Endothelial cell of umbilical vein (primary cell): ENCODE measurements around the gene NAA60. TPM values are rescaled to one million over a fixed set of nuclear protein-coding genes. Genes with fewer than 3 reads are reported as not detected.

Experiments used
- BruUV-seq: library from RNA; stranded (reverse); fragments of 400-500 nt; replicated peaks from 2 replicates; lab custom pipeline; 2021; lab: Mats Ljungman, UMichigan
- CTCF ChIA-PET: fragments of 300-600, 350-600 bp; sonication (Branson Sonifier 250); formaldehyde crosslinking; loops from one replicate; lab custom pipeline; 2021; ENCODE audit warnings: antibody characterized with exemption, inconsistent platforms; lab: Charles Lee
- POLR2A ChIA-PET: fragments of 300-600, 350-600 bp; sonication (Branson Sonifier 250); formaldehyde crosslinking; loops from one replicate; lab custom pipeline; 2021; ENCODE audit warnings: antibody characterized with exemption, inconsistent platforms; lab: Charles Lee
- DNase-seq: peaks from one replicate; pipeline ENCODE4 v3.0.0-alpha.2; 2011; ENCODE audit warnings: low read depth, low spot score
- FAIRE-seq: peaks from 2 replicates; lab custom pipeline; 2011; peaks lifted over from hg19 to GRCh38; lab: Jason Lieb, UNC
- H2AFZ ChIP-seq: 2 replicates; pipeline ENCODE4 v1.6.0; 2012; ENCODE audit warnings: low read depth, low read length, control low read depth, inconsistent platforms
- H3K27ac ChIP-seq: 2 replicates; pipeline ENCODE4 v1.5.1; 2011; ENCODE audit warnings: low read depth, mild to moderate bottlenecking, control low read depth, low read length, moderate library complexity; ENCODE audit not compliant: insufficient read depth
- H3K27me3 ChIP-seq, 2 experiments: 2 replicates each; pipeline versions ENCODE4 v1.6.0 to v1.6.1; 2011; ENCODE audit warnings: low read length in 2 of 2, mixed read lengths in 1 of 2; ENCODE audit not compliant: control insufficient read depth in 2 of 2, insufficient read depth in 2 of 2
- H3K36me3 ChIP-seq, 2 experiments: 2 replicates in 1 of 2; 3 replicates in 1 of 2; pipeline ENCODE4 v1.5.1; 2011; ENCODE audit warnings: low read length in 2 of 2, mild to moderate bottlenecking in 1 of 2, moderate library complexity in 1 of 2; ENCODE audit not compliant: control insufficient read depth in 2 of 2, insufficient read depth in 2 of 2; ENCODE audit errors: extremely low read depth in 1 of 2
- H3K4me1 ChIP-seq: 3 replicates; pipeline ENCODE4 v1.5.1; 2011; ENCODE audit warnings: mild to moderate bottlenecking, low read length; ENCODE audit not compliant: control insufficient read depth, insufficient read depth; ENCODE audit errors: extremely low read depth
- H3K4me2 ChIP-seq: 2 replicates; pipeline ENCODE4 v1.6.1; 2011; ENCODE audit warnings: low read length, control low read depth, mixed read lengths; ENCODE audit not compliant: insufficient read depth
- H3K4me3 ChIP-seq, 3 experiments: fragments of 200-600 bp in 1 of 3; sonication (generic), shearing (Covaris generic) in 1 of 3; replicated peaks in 1 of 3; 2 replicates each; pipeline ENCODE4 v1.5.1; 2011 to 2016; ENCODE audit warnings: control low read depth in 3 of 3, low read length in 3 of 3, mild to moderate bottlenecking in 2 of 3, inconsistent platforms in 1 of 3, low read depth in 1 of 3, moderate library complexity in 1 of 3; ENCODE audit not compliant: insufficient read depth in 1 of 3
- H3K79me2 ChIP-seq: 2 replicates; pipeline ENCODE4 v1.6.0; 2012; ENCODE audit warnings: low read length, inconsistent platforms; ENCODE audit not compliant: control insufficient read depth, insufficient read depth
- H3K9ac ChIP-seq: replicated peaks from 2 replicates; pipeline ENCODE3; 2011; ENCODE audit warnings: low read length, control low read depth; ENCODE audit not compliant: insufficient read depth; ENCODE audit errors: extremely low read depth
- H3K9me1 ChIP-seq: replicated peaks from 3 replicates; pipeline ENCODE4 v1.6.0; 2011; ENCODE audit warnings: mild to moderate bottlenecking, low read length; ENCODE audit not compliant: control insufficient read depth, insufficient read depth; ENCODE audit errors: extremely low read depth
- H3K9me3 ChIP-seq: replicated peaks from 2 replicates; pipeline ENCODE4 v1.5.1; 2012; ENCODE audit warnings: low read length, inconsistent platforms; ENCODE audit not compliant: control insufficient read depth, insufficient read depth
- H4K20me1 ChIP-seq: replicated peaks from 2 replicates; pipeline ENCODE3; 2011; ENCODE audit warnings: mild to moderate bottlenecking, low read length; ENCODE audit not compliant: control insufficient read depth, insufficient read depth; ENCODE audit errors: extremely low read depth
- CTCF ChIP-seq, 2 donors: IDR thresholded peaks; 1 replicate in 1 of 2; 2 replicates in 1 of 2; pipeline ENCODE4 v1.5.1; 2011; ENCODE audit warnings: low read length in 2 of 2, mild to moderate bottlenecking in 2 of 2, moderate library complexity in 2 of 2, control low read depth in 1 of 2, inconsistent platforms in 1 of 2, low read depth in 1 of 2; ENCODE audit not compliant: insufficient read depth in 1 of 2; ENCODE audit errors: extremely low read depth in 1 of 2
- EZH2 ChIP-seq: IDR thresholded peaks from 2 replicates; pipeline ENCODE4 v1.6.1; 2012; ENCODE audit warnings: borderline replicate concordance, low read depth, mild to moderate bottlenecking, moderate library complexity, low read length, inconsistent platforms; ENCODE audit not compliant: severe bottlenecking
- FOS ChIP-seq: IDR thresholded peaks from 2 replicates; pipeline ENCODE4 v1.6.1; 2011; ENCODE audit warnings: mild to moderate bottlenecking, low read length, moderate library complexity, borderline replicate concordance; ENCODE audit not compliant: insufficient read depth
- GATA2 ChIP-seq: IDR thresholded peaks from 2 replicates; pipeline ENCODE4 v1.7.0; 2011; ENCODE audit warnings: low read depth, mild to moderate bottlenecking, moderate library complexity, mixed read lengths, low read length; ENCODE audit not compliant: insufficient read length, insufficient read depth
- JUN ChIP-seq: IDR thresholded peaks from 2 replicates; pipeline ENCODE4 v1.6.1; 2011; ENCODE audit warnings: borderline replicate concordance, low read depth; ENCODE audit not compliant: insufficient read length, insufficient read depth
- MAX ChIP-seq: IDR thresholded peaks from 2 replicates; pipeline ENCODE4 v1.6.1; 2011; ENCODE audit not compliant: insufficient read depth, insufficient read length
- MYC ChIP-seq: IDR thresholded peaks from one replicate; pipeline ENCODE4 v1.6.1; 2011; ENCODE audit warnings: mild to moderate bottlenecking, low read depth, low read length
- POLR2A ChIP-seq: IDR thresholded peaks from 2 replicates; pipeline ENCODE4 v1.6.1; 2012; ENCODE audit warnings: low read depth, mild to moderate bottlenecking, control low read depth, low read length
- POLR2AphosphoS5 ChIP-seq: IDR thresholded peaks from 2 replicates; pipeline ENCODE4 v1.6.1; 2012; ENCODE audit warnings: low read depth, mild to moderate bottlenecking, control low read depth, low read length, moderate library complexity; ENCODE audit not compliant: insufficient read depth
- dilution Hi-C: fragments of 300-500 bp; cut with MboI; formaldehyde crosslinking; loops from one replicate; pipeline ENCODE4 v1.15.0; 2019; ENCODE audit warnings: low sequenced_read_pairs; ENCODE audit not compliant: extremely low pct_ligation_motif_present
- intact Hi-C: fragments of 100-400 bp; cut with micrococcal nuclease; formaldehyde crosslinking; loops from one replicate; pipeline ENCODE4 v1.10.0; 2022
- polyA plus RNA-seq, 4 experiments: library from polyadenylated mRNA; depleted of rRNA in 3 of 4; stranded (reverse) in 3 of 4; unstranded in 1 of 4; fragments of >200 nt; gene quantifications; 2 replicates each; pipeline versions ENCODE4 v1.2.1 to v1.2.3, GENCODE V29; 2011 to 2012; ENCODE audit warnings: missing spikeins in 1 of 4
- total RNA-seq: library from RNA; stranded (reverse); gene quantifications from 2 replicates; pipeline ENCODE4 v1.2.3, GENCODE V29; 2021

The NAA60 gene
- total and polyA plus RNA-seq, 2 donors (not counting 3 experiments of a cell fraction or from before 2014, with no cell fraction given), result 22.1 to 42.9 TPM

GRCh38 chr16:3510416-3510815 is 66.9 kb downstream of the NAA60 start:
- Histone ChIP-seq H2AFZ (no peak overlapping the region), H3K9ac (no peak overlapping the region), H3K27me3 (no peaks in the 10 kb centered on the region), H3K27ac (no peak overlapping the region), H3K9me3 (no peaks in the 10 kb centered on the region), H3K4me2 (no peak overlapping the region), H3K79me2 (no peaks in the 10 kb centered on the region), H3K9me1 (no peaks in the 10 kb centered on the region), H4K20me1 (no peaks in the 10 kb centered on the region), H3K36me3 (peaks cover 5 to 17% of the 10 kb centered on the region in 2 experiments), H3K4me3 (no peak overlapping the region), H3K4me1 (no peaks in the 10 kb centered on the region)
- no TSS peak for BruUV-seq
- DNase-seq (no peak), FAIRE-seq (no peak)
- TF ChIP-seq FOS, result no peak
- no peak for TF ChIP-seq CTCF (IDR thresholded peaks at IDR 0.05; ENCODE audit: extremely low read depth in 1 of 2, insufficient read depth in 1 of 2, low read depth in 1 of 2, low read length in 2 of 2)
- TF ChIP-seq JUN, result no peak
- no peak for TF ChIP-seq GATA2
- no peak for TF ChIP-seq EZH2
- TF ChIP-seq MYC, result no peak
- TF ChIP-seq POLR2AphosphoS5, result no peak
- no peak for TF ChIP-seq POLR2A
- no peak for TF ChIP-seq MAX
- CTCF ChIA-PET, result no interaction called here
- intact Hi-C loops, result no loop called here
- POLR2A ChIA-PET, result interaction anchor here (0.6 kb wide), 1 partner anchor 188 kb away, joined by 4 read pairs; no protein-coding TSS in a partner anchor
- dilution Hi-C loops, result no loop called here
